A673 (cell line): ENCODE data around the gene SND1. TPM values are rescaled to one million over a fixed set of nuclear protein-coding genes. Genes with fewer than 3 reads are reported as not detected.

ENCODE experiments used
- BruUV-seq: library from RNA; stranded (reverse); fragments of 400-500 nt; replicated peaks from 2 replicates; lab custom pipeline; 2021; lab: Mats Ljungman, UMichigan
- CTCF ChIA-PET: fragments of 300-600 bp; sonication (Branson Sonifier 250); formaldehyde crosslinking; loops from one replicate; lab custom pipeline; 2022; ENCODE audit warnings: antibody characterized with exemption; lab: Charles Lee
- POLR2A ChIA-PET: fragments of 300-600 bp; sonication (Branson Sonifier 250); formaldehyde crosslinking; loops from one replicate; lab custom pipeline; 2022; ENCODE audit warnings: antibody characterized with exemption; ENCODE audit not compliant: low non-redundant PET; lab: Charles Lee
- DNase-seq: peaks from one replicate; pipeline ENCODE4 v3.0.0-alpha.2; 2015; ENCODE audit warnings: low spot score
- H3K27ac ChIP-seq: fragments of 200-600 bp; sonication (generic); 2 replicates; pipeline ENCODE4 v1.5.1; 2016; ENCODE audit warnings: mixed run types, low read depth, mild to moderate bottlenecking, mixed read lengths, antibody characterized with exemption, low read length; ENCODE audit not compliant: poor library complexity, severe bottlenecking
- H3K27me3 ChIP-seq: fragments of 200-600 bp; sonication (generic); replicated peaks from 2 replicates; pipeline ENCODE4 v1.6.1; 2017; ENCODE audit warnings: mixed run types, low read depth, mild to moderate bottlenecking, mixed read lengths, antibody characterized with exemption, low read length; ENCODE audit not compliant: insufficient read depth, poor library complexity
- H3K36me3 ChIP-seq: fragments of 200-600 bp; sonication (generic); 2 replicates; pipeline ENCODE4 v1.6.1; 2016; ENCODE audit warnings: mixed run types, mild to moderate bottlenecking, mixed read lengths, antibody characterized with exemption, low read length; ENCODE audit not compliant: insufficient read depth, poor library complexity, severe bottlenecking
- H3K4me1 ChIP-seq: fragments of 200-600 bp; sonication (generic); 2 replicates; pipeline ENCODE4 v1.6.1; 2017; ENCODE audit warnings: mixed run types, mild to moderate bottlenecking, mixed read lengths, antibody characterized with exemption, low read length; ENCODE audit not compliant: insufficient read depth, poor library complexity, severe bottlenecking
- H3K4me3 ChIP-seq: fragments of 200-600 bp; sonication (generic); 2 replicates; pipeline ENCODE4 v1.5.1; 2016; ENCODE audit warnings: low read depth, mixed run types, mild to moderate bottlenecking, mixed read lengths, low read length; ENCODE audit not compliant: poor library complexity, severe bottlenecking
- H3K9me3 ChIP-seq: fragments of 200-600 bp; sonication (generic); 2 replicates; pipeline ENCODE4 v1.6.1; 2016; ENCODE audit warnings: mixed run types, low read depth, mild to moderate bottlenecking, mixed read lengths, antibody characterized with exemption, low read length; ENCODE audit not compliant: poor library complexity, severe bottlenecking
- CTCF ChIP-seq: fragments of 300-800, 200-600 bp; sonication (generic); conservative IDR thresholded peaks from 2 replicates; pipeline ENCODE4 v1.5.1; 2017; ENCODE audit warnings: low read depth, mild to moderate bottlenecking, antibody characterized with exemption, low read length, moderate library complexity, mixed read lengths
- EZH2 ChIP-seq: fragments of 200-600 bp; sonication (generic); IDR thresholded peaks from 2 replicates; pipeline ENCODE4 v1.6.1; 2017; ENCODE audit warnings: borderline replicate concordance, low read depth, mild to moderate bottlenecking, mixed read lengths, antibody characterized with exemption, low read length; ENCODE audit not compliant: poor library complexity, severe bottlenecking
- intact Hi-C: fragments of 100-400 bp; cut with micrococcal nuclease; formaldehyde crosslinking; loops from one replicate; pipeline ENCODE4 v1.10.0; 2022; ENCODE audit not compliant: unreplicated experiment
- total RNA-seq: library from RNA; stranded (reverse); gene quantifications from 2 replicates; pipeline ENCODE4 v1.2.3, GENCODE V29; 2021

Gene SND1
- total RNA-seq, 1 experiment from 2014 or later, result 177 TPM

- DNase-seq, result no peak
- Histone ChIP-seq H3K4me1 (peaks cover 8% of the 10 kb centered on the region), H3K36me3 (peaks cover 24% of the 10 kb centered on the region), H3K9me3 (no peaks in the 10 kb centered on the region), H3K27me3 (no peaks in the 10 kb centered on the region), H3K4me3 (no peak overlapping the region), H3K27ac (no peak overlapping the region)
- POLR2A ChIA-PET, result no interaction called here
- BruUV-seq, result no TSS peak
- intact Hi-C loops, result no loop called here
- TF ChIP-seq CTCF (no peak), EZH2 (no peak)
- CTCF ChIA-PET, result no interaction called here
These were observed 78.8 kb downstream of the SND1 start for GRCh38 chr7:127730658-127731276.

GRCh38 chr7:127731431-127732080 lies 79.6 kb downstream of the SND1 start:
- intact Hi-C loops, result no loop called here
- Histone ChIP-seq H3K36me3 (peaks cover 24% of the 10 kb centered on the region), H3K4me1 (peaks cover 8% of the 10 kb centered on the region), H3K27me3 (no peaks in the 10 kb centered on the region), H3K4me3 (no peak overlapping the region), H3K9me3 (no peaks in the 10 kb centered on the region), H3K27ac (no peak overlapping the region)
- ChIA-PET CTCF (no interaction called here), POLR2A (no interaction called here)
- no peak for DNase-seq
- TF ChIP-seq CTCF (no peak), EZH2 (no peak)
- BruUV-seq, result no TSS peak

- ChIA-PET CTCF (no interaction called here), POLR2A (no interaction called here)
- no peaks in the 10 kb centered on the region for H3K9me3 ChIP-seq
- DNase-seq, result no peak
- H3K4me1 ChIP-seq, result peaks cover 8% of the 10 kb centered on the region
- peaks cover 24% of the 10 kb centered on the region for H3K36me3 ChIP-seq
- H3K4me3 ChIP-seq, result no peak overlapping the region
- intact Hi-C loops, result no loop called here
- BruUV-seq, result no TSS peak
- no peak overlapping the region for H3K27ac ChIP-seq
- no peak for TF ChIP-seq EZH2
- H3K27me3 ChIP-seq, result no peaks in the 10 kb centered on the region
These were observed 80.3 kb downstream of the SND1 start for GRCh38 chr7:127732306-127732705.

GRCh38 chr7:127733986-127734385 lies 82.0 kb downstream of the SND1 start:
- TF ChIP-seq EZH2 (no peak), CTCF (no peak)
- Histone ChIP-seq H3K27me3 (no peaks in the 10 kb centered on the region), H3K27ac (no peak overlapping the region), H3K4me1 (peaks cover 8% of the 10 kb centered on the region), H3K4me3 (no peak overlapping the region), H3K36me3 (peaks cover 18% of the 10 kb centered on the region), H3K9me3 (no peaks in the 10 kb centered on the region)
- no peak for DNase-seq
- BruUV-seq, result no TSS peak
- intact Hi-C loops, result no loop called here
- CTCF ChIA-PET, result no interaction called here
- POLR2A ChIA-PET, result no interaction called here
